ENCODE data around the gene PCSK2. TPM values are rescaled to one million over a fixed set of nuclear protein-coding genes. Genes with fewer than 3 reads are reported as not detected.

The PCSK2 gene
- total RNA-seq, 1 donor from 2014 or later: 2.2 TPM

Small RNAs within 50 kb of the gene (small RNA-seq; reads per million reads assigned to genes)
- gene AL359511.1 (ENCODE audit: low replicate concordance) (not detected), gene RNU1-131P (ENCODE audit: low replicate concordance) (0.09 reads per million), gene RNU6-27P (ENCODE audit: low replicate concordance) (not detected)
